Ecto neural progenitor cell (in vitro differentiated cells): ENCODE measurements around the gene DNAJC21.
A peak's percentile ranks its signal among the peaks of the same experiment; 100 is the strongest.
"Not testable (repeated sequence)": the region's sequence is repeated elsewhere in the genome, so short reads cannot be mapped to it uniquely, and the experiment has no call there.

Experiments used
- DNase-seq: peaks from one replicate; pipeline ENCODE4 v3.0.0-alpha.2; 2018; ENCODE audit warnings: low spot score

DNAJC21 gene

DNA sequence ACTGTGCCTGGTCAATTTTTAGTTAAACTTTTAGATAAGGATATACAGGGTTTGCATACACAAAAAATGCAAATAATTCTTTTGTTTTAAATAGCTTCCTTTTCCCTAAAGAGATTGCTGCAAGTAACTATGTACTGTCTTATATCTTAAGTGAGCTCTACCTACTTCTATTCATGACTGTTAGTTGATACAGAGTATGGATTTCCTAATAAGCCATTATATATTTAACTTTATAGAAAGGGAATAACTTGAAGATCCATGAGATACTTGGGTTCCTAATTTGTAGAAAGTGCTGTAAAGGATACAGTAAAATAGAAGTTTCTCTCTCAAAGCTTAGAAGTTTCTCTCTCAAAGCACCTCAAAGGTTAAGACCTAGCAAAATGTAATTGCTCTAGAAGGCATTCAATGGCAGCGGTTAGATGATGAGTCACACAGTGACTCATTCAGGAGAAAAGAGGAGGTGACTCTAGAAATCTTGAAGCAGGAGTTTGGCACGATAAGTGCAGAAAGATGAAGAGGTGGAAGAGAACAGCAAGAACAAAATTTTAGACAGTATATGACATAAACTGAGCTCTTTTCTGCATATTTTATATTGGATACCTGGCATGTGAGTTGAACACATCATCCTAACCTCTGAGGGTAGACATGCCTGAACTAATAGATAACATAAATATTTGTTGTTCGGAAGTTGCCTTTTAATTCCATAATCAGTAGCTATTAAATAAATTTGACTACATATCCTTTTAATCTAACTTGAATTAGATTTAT is 5.5 kb upstream of the DNAJC21 start:
- DNase-seq = no peak

DNA sequence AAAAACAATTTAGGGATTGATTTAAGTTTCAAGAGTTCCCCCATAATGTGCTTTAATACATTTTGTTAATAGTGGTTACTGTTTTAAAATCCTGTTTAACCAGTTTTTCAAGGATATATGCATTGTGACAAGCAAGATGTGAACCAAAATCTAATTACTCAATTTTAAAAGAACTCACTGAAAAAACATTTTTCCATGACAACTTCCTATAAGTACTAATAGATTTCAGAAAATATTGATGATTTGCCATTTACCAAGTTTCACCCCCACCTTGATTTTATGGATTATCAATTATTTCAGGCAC is 4.9 kb upstream of the DNAJC21 start:
- DNase-seq = no peak

GRCh38 chr5:34926318-34926888 is 3.0 kb upstream of the DNAJC21 start:
- no peak for DNase-seq

DNA sequence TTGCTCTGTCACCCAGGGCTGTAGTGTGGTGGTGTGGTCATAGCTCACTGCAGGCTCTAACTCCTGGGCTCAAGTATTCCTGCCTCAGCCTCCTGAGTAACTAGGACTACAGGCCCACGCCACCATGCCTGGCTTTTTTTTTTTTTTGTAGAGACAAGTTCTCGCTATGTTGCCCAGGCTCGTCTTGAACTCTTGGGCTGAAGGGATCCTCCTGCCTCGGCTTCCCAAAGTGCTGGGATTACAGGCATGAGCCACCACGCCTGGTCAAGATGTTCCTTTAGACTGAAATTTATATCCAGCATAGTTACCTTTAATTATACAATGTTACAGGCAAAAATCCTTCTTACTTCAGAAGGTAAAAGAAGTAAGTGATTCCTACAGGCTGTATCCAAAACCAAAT is 1.6 kb upstream of the DNAJC21 start:
- DNase-seq = no peak

GRCh38 chr5:34928267-34928666 is 1.1 kb upstream of the DNAJC21 start:
- DNase-seq = no peak

- peak; percentile 85 for DNase-seq
Observed at GRCh38 chr5:34929720-34930461, 532 bp downstream of the DNAJC21 start.

- no peak for DNase-seq
Observed at GRCh38 chr5:34930462-34930844, 1.1 kb downstream of the DNAJC21 start.

- no peak for DNase-seq
Observed at GRCh38 chr5:34930870-34931269, 1.5 kb downstream of the DNAJC21 start.

DNA sequence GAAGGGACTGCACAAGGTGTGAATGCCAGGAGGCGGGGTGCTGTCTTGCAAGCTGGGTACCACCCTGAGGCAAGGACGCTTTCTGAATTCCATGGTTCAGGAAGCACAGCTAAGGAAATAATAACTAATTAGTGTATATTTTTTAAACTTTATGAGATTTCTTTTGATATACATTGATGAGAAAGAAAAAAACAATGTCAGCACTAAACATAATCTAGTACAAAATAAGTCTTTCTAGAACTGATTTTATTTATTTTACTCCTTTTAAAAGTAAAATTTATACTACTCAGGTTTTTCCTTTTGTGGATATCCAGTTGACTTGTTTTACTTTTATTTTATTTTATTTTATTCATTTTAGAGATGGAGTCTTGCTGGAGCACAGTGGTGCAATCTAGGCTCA is 3.6 kb downstream of the DNAJC21 start:
- no peak for DNase-seq

DNA sequence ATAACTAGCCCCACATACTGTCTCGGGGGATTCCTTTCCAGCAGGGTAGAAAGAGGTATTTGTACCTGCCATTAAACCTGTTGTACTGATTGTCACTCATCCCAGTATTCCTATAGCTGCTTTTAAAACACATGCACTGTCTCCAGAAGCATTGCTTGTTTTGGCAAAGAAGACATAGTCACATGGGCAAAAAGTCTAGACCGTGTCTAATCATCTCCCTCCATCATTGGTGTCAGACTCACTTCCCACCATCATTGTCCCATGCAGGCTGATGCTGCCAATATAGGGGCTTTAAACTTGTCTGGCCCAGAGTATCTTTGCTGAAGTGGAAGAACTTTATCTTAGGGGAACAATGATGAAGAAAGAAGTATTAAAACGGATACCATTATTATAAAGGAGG is 12.6 kb downstream of the DNAJC21 start:
- no peak for DNase-seq

DNA sequence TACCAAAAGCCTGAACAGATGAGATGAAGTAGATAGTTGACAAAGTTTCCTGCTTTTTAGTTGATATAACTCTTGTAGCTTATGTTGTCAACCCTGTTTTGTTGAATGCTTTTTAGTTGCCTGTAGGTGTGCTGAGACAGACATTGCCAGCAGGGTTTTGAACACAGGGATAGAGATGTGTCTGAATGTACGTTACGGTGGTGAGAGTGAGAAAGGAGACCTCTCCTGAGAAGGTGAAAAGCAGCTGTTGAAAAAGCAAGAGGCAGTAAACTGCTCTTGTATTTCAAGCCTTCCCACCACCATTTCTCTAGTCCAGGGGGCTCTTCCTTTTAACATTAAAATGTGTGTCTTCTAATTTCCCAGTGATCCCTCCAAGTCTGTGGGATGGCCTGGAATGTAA is 14.7 kb downstream of the DNAJC21 start:
- DNase-seq = no peak

DNA sequence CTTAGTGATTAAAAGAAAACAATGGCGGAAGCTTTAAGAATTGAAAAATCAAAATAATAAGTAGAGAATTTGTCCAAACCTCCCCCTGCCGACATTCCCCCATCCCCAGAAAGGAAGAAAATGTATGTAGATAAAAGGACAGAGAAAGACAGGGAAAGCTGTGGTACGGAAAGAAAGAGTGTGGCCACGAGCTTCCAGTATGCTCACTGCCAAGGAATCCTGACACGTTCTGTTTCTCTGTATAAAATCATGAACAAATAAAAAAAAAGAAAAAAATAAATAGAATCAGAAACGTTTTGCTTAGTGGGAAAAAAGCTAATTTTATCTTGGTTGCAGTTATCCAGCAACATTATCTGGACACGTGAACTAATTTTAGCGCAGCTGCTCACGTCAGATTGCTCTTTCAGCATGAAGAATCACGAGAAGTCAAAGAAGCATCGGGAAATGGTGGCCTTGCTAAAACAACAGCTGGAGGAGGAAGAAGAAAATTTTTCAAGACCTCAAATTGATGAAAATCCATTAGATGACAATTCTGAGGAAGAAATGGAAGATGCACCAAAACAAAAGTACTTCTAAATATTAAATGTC is 15.2 kb downstream of the DNAJC21 start:
- no peak for DNase-seq

GRCh38 chr5:34957321-34957720 is 28.0 kb downstream of the DNAJC21 start:
- no peak for DNase-seq

- DNase-seq = no peak
Observed at GRCh38 chr5:34957857-34958690, 28.7 kb downstream of the DNAJC21 start.

- no peak for DNase-seq
Observed at GRCh38 chr5:34959323-34959722, 30.0 kb downstream of the DNAJC21 start.

- no peak for DNase-seq
Observed at GRCh38 chr5:34967540-34967939, 38.2 kb downstream of the DNAJC21 start.

DNA sequence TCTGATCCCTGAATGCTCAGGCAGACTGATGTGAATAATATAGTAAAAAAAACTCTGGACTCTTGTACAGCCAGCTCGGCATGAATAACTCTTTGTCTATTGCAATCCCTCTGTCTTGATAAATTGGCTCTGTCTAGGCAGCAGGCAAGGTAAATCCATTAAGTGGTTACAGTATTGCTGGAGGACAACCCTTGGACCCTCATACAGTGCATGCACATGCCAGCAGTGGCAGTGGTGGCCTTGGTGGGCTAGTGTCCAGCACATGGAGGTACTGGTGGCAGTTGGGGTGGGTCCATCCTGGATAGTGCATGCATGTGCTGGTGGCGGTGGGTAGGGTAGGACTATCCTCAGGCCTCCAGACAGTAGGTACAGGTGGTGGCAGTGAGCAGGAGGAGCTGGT is 38.9 kb downstream of the DNAJC21 start:
- DNase-seq = no peak

GRCh38 chr5:34970552-34970951 is 41.2 kb downstream of the DNAJC21 start:
- no peak for DNase-seq

GRCh38 chr5:34971655-34972054 is 42.3 kb downstream of the DNAJC21 start:
- not testable (repeated sequence) for DNase-seq

- DNase-seq = no peak
Observed at GRCh38 chr5:34976347-34976746, 47.0 kb downstream of the DNAJC21 start.

DNA sequence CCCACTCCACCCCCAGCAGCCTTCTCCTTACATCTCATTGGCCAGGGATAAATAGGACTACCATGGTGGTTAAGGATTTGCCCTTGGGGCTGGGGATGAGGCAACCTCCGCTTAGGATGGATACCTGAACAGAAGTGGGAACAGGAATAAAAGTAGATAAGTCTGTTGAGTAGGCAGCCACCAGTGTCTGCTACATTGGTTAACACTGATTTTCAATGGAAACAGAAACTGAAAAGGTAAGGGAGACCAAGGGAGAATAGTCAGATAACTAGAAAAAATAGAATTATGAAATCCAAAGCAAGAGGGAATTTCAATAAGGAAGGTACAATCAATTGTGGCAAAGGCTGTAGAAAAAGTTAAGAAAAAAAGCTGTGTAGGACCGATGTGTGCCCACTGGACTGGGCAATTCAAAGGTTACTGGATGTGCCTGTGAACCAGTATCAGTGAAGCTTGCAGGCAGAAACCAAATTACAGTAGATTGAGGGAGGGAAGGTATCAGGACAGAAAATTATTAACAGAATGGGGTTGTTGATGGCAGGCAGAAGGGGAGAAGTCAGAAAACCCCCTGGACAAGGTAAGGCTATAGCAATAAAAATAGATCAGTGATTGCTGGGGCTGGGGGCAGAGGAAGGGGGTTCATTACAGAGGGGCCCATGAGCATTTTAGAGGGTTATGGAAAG is 48.7 kb downstream of the DNAJC21 start:
- no peak for DNase-seq

DNA sequence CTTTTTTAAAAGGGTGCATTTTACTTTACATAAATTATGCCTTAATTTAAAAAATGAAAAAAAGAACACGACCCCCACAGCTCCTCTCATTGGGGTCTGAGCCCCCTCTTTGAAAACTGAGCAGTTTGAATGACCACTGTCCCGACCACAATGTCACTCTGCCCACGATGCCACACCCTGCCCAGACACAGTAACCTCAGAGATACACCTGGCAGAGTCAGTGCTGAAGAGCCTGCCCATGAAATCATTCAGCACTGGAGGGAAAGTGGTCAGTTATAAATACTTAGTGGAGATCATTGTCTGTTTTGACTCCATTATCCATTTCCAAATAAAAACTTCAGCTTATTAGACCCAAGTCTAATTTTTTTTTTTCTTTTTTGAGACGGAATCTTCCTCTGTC is 49.3 kb downstream of the DNAJC21 start:
- DNase-seq = no peak
